Endometrial microvascular endothelial cells (primary cell): ENCODE results near the gene CPHXL2. TPM values are rescaled to one million over a fixed set of nuclear protein-coding genes. Genes with fewer than 3 reads are reported as not detected.

Experiments used
- in situ Hi-C: cut with HindIII; loops from 2 replicates; pipeline ENCODE4 v1.10.0; 2017; ENCODE audit warnings: low sequenced_read_pairs, low pct_unique_long_range_greater_than_20kb; ENCODE audit errors: inconsistent ontology term
- total RNA-seq: library from RNA; depleted of rRNA; stranded (reverse); fragments of >200 nt; gene quantifications from one replicate; pipeline ENCODE4 v1.2.3, GENCODE V29; 2015; ENCODE audit errors: inconsistent ontology term

The CPHXL2 gene
- total RNA-seq = not detected

GRCh38 chr16:75676909-75677308, at the start of gene CPHXL2:
CPHXL2 (minus strand) TSS chr16:75677009; CDS start chr16:75676999, 10 bp downstream.
- in situ Hi-C loops = no loop called here

DNA sequence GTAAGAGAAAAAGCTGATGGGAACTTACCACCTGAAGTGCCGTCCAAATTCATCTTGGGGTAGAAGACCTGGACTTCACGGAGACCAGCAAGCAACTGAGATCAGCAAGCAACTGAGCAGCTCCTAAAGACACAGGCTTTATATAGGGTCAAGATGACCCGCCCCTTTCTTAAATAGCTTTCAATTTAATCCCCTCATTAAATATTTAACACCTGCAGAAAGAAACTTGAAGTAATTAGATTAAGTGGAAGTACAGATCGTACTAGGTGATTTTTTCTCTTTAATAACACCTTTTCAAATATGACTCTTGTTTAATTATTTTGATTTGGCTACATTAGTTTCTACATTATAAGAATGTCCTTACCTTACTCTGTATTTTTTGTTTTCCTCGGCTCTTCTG, 49.6 kb upstream of the CPHXL2 start, which contains the start of gene CPHXL:
TSS of gene CPHXL (minus strand) at position 101 of the 400 bp plus-strand sequence. CDS start at position 53, 48 bp downstream.
- in situ Hi-C loops = no loop called here

- in situ Hi-C loops = no loop called here
Measured at GRCh38 chr16:75718452-75718851, 41.6 kb upstream of the CPHXL2 start.

DNA sequence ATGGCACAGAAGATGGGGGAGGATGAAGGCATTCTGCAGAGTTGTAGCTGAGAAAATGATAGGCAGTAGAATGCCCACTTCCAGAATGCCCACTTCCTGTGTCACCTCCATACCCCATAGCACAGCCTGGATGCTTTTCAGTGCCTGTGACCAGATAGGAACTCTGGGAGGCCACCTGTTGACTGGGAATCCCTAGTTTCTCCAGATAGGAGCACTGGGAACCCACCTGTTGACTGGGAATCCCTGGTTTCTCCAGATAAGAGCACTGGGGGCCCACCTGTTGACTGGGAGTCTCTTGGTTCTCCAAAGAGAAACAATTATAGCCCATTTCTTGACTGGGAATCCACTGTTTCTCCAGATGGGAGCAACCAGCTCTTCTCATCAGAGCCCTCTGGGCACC, 37.9 kb upstream of the CPHXL2 start:
- in situ Hi-C loops = no loop called here

DNA sequence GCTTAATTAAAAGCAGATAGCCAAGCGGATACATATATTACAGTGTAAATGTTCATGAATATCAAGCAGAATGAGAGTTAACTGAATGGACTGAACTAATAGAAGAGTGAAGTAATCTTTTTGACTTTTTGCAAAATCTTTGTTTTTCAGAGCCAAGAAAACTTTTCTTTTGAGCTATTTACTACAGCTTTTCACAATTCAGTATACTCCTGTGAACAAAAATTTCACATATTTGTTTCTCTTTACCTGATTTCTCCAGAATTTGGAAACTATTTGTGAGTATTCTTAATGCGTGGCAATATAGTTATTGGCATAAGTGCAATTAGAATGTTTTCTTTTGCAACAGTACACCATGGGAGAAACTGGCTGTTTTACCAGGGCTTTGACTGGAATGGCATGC, 33.5 kb upstream of the CPHXL2 start:
- in situ Hi-C loops = no loop called here

DNA sequence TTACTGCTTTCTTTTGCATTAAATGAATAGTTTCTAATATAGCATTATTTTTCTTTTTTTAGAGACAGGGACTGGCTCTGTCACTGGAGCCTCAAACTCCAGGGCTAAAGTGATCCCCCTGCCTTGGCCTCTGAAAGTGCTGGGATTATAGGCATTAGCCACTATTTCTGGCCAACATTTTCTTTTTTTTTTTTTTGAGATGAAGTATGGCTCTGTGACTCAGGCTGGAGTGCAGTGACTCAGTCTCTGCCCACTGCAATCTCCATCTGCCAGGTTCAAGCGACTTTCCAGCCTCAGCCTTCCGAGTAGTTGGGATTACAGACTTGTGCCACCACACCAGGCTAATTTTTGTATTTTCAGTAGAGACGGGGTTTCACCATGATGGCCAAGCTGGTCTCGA, 26.5 kb upstream of the CPHXL2 start:
- in situ Hi-C loops = no loop called here

DNA sequence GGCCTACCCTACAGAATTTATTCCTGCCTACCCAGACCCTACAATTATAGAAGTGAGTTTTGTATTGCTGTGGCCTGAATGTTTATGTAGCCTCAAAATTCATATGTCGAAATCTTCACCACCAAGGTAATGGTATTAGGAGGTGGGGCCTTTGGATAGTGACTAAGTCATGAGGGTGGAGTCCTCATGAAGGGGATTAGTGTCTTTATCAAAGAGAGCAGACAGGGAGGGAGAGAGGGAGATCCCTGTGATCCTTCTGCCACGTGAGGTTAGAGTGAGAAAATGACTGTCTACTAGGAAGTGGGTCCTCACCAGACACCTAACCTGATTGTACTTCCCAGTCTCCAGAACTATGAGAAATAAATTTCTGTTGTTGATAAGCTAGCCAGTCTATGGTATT, 25.4 kb upstream of the CPHXL2 start:
- in situ Hi-C loops = no loop called here

GRCh38 chr16:75701361-75701760, 24.6 kb upstream of the CPHXL2 start, which contains the start of gene DUXB:
DUXB (minus strand) TSS chr16:75701461; CDS start chr16:75701418, 43 bp downstream.
- in situ Hi-C loops = no loop called here

DNA sequence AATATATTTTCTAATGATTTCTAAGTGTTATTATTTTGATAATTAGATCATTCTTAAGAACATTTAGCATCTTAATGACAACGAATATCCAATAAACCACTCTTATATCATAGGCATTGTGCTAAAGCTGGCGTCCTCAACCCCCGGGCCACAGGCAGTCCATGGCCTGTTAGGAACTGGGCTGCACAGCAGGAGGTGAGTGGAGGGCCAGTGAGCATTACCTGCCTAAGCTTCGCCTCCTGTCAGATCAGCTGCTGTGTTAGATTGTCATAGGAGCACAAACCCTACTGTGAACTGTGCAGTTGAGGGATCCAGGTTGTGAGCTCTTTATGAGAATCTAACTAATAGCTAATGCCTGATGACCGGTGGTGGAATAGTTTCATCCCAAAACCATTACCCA, 20.8 kb upstream of the CPHXL2 start:
- in situ Hi-C loops = no loop called here

- in situ Hi-C loops = no loop called here
Measured at GRCh38 chr16:75695708-75696107, 18.9 kb upstream of the CPHXL2 start.

DNA sequence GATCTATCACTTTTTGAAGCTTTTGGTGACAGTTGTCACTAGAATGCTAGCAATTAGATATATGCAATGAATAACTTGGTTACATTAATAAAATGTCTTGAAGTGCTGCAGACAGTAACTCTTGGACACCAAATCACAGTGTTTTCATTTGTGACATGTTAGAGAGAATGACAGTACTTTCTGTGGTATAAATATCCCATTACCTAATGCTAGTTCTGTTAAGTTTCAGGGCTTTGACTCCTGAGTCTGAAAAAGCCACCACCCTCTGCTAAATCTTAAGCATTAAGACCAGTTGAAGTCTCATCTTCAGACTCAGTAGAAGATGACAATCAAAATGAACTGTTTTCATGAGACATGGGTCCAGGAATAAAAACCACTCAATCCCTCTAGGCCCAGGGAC, 10.6 kb upstream of the CPHXL2 start:
- in situ Hi-C loops = no loop called here

GRCh38 chr16:75682308-75682707, 5.5 kb upstream of the CPHXL2 start:
- in situ Hi-C loops = no loop called here

GRCh38 chr16:75679366-75679765, 2.6 kb upstream of the CPHXL2 start:
- in situ Hi-C loops = no loop called here

GRCh38 chr16:75667503-75667902, 9.3 kb downstream of the CPHXL2 start:
- in situ Hi-C loops = no loop called here

- in situ Hi-C loops = no loop called here
Measured at GRCh38 chr16:75660726-75661302, 16.0 kb downstream of the CPHXL2 start.

- in situ Hi-C loops = no loop called here
Measured at GRCh38 chr16:75660321-75660720, 16.5 kb downstream of the CPHXL2 start.

- in situ Hi-C loops = no loop called here
Measured at GRCh38 chr16:75658175-75658574, 18.6 kb downstream of the CPHXL2 start.

- in situ Hi-C loops = no loop called here
Measured at GRCh38 chr16:75653922-75654321, 22.9 kb downstream of the CPHXL2 start.

DNA sequence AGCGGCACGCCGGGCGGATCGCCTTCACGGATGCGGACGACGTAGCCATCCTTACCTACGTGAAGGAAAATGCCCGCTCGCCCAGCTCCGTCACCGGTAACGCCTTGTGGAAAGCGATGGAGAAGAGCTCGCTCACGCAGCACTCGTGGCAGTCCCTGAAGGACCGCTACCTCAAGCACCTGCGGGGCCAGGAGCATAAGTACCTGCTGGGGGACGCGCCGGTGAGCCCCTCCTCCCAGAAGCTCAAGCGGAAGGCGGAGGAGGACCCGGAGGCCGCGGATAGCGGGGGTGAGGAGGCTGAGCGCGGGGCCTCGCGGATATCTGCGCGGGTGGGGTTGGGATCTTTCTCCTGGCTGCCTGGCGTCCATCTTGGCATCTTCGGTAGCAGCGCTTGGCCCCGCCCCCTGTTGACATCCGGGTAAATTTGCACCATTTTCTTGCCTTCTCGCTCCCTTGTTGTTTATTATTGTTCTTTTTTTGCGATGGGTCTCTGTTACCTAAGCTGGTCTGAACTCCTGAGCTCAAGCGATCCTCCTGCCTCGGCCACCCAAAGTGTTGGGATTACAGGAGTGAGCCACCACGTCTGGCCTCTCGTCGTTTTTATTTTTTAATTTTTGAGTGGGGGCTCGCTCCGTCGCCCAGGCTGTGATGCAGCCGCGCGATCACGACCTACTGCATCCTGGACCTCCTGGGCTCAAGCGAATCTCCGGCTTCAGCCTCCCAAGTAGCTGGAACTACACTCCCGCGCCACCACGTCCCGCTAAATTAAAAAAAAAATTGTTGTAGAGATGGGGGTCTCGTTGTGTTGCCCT, 28.3 kb downstream of the CPHXL2 start:
- in situ Hi-C loops = no loop called here

- in situ Hi-C loops = no loop called here
Measured at GRCh38 chr16:75647492-75648264, 29.1 kb downstream of the CPHXL2 start, which contains the start of the genes KARS1 and TERF2IP. KARS1 (minus strand) TSS chr16:75647665; CDS start chr16:75647639, 26 bp downstream. TERF2IP (plus strand) TSS chr16:75647773; CDS start chr16:75647883, 110 bp downstream.
